UCSD-AML1 (cell line): Measurements from ENCODE around the gene PLAAT5.

ENCODE experiments used
- DNase-seq: peaks from one replicate; lab custom pipeline; 2025; ENCODE audit not compliant: unreplicated experiment; lab: John Stamatoyannopoulos, UW

Gene PLAAT5

GRCh38 chr11:63516109-63516508 is 25.1 kb upstream of the PLAAT5 start:
- DNase-seq = no peak

GRCh38 chr11:63512816-63513215 is 21.8 kb upstream of the PLAAT5 start:
- DNase-seq = no peak

- DNase-seq = no peak
Measured at GRCh38 chr11:63511048-63511748, 20.2 kb upstream of the PLAAT5 start.

GRCh38 chr11:63510360-63511047 is 19.5 kb upstream of the PLAAT5 start:
- DNase-seq = no peak

GRCh38 chr11:63508745-63509144 is 17.8 kb upstream of the PLAAT5 start:
- no peak for DNase-seq

- DNase-seq = peak; percentile 68
Measured at GRCh38 chr11:63508009-63508408, 17.0 kb upstream of the PLAAT5 start.

- DNase-seq = no peak
Measured at GRCh38 chr11:63507511-63507910, 16.5 kb upstream of the PLAAT5 start.

GRCh38 chr11:63506876-63507275 is 15.9 kb upstream of the PLAAT5 start:
- no peak for DNase-seq

- DNase-seq = peak; percentile 92
Measured at GRCh38 chr11:63505857-63506528, 15.0 kb upstream of the PLAAT5 start, which contains the start of gene LGALS12. TSS of gene LGALS12 (plus strand) at chr11:63506084. CDS start at chr11:63506459, 375 bp downstream.

GRCh38 chr11:63504933-63505586 is 14.1 kb upstream of the PLAAT5 start:
- DNase-seq = no peak

- no peak for DNase-seq
Measured at GRCh38 chr11:63504054-63504453, 13.1 kb upstream of the PLAAT5 start.

- DNase-seq = peak; percentile 45
Measured at GRCh38 chr11:63503492-63503891, 12.5 kb upstream of the PLAAT5 start.

GRCh38 chr11:63502252-63502820 is 11.4 kb upstream of the PLAAT5 start:
- no peak for DNase-seq

- DNase-seq = no peak
Measured at GRCh38 chr11:63501236-63501635, 10.3 kb upstream of the PLAAT5 start.

GRCh38 chr11:63499874-63500273 is 8.9 kb upstream of the PLAAT5 start:
- DNase-seq = no peak

- no peak for DNase-seq
Measured at GRCh38 chr11:63494975-63495374, 4.0 kb upstream of the PLAAT5 start.

GRCh38 chr11:63493127-63493526 is 2.2 kb upstream of the PLAAT5 start:
- DNase-seq = no peak

GRCh38 chr11:63492441-63492840 is 1.5 kb upstream of the PLAAT5 start:
- no peak for DNase-seq

GRCh38 chr11:63491636-63492372 is 837 bp upstream of the PLAAT5 start:
- DNase-seq = no peak

GRCh38 chr11:63491240-63491587 is 247 bp upstream of the PLAAT5 start:
- no peak for DNase-seq

- no peak for DNase-seq
Measured at GRCh38 chr11:63489879-63490278, 1.1 kb downstream of the PLAAT5 start.
